AG04450 (cell line): ENCODE results near the gene GCNT4. TPM values are rescaled to one million over a fixed set of nuclear protein-coding genes. Genes with fewer than 3 reads are reported as not detected.

ENCODE experiments used
- CTCF ChIA-PET: fragments of 300-600, 350-600 bp; formaldehyde crosslinking; extraction: SDS; loops from one replicate; lab custom pipeline; 2022; ENCODE audit warnings: antibody characterized with exemption, inconsistent platforms; lab: Charles Lee
- POLR2A ChIA-PET: fragments of 350-600 bp; formaldehyde crosslinking; extraction: SDS; loops from one replicate; lab custom pipeline; 2021; ENCODE audit warnings: antibody characterized with exemption, inconsistent platforms; lab: Yijun Ruan, JAX
- DNase-seq: peaks from one replicate; pipeline ENCODE4 v3.0.0-alpha.2; 2011; ENCODE audit warnings: low read depth, low spot score
- H3K27ac ChIP-seq: one replicate; pipeline ENCODE4 v1.5.1; 2012; ENCODE audit warnings: low read depth, low read length, control low read depth
- H3K27me3 ChIP-seq: one replicate; pipeline ENCODE4 v1.6.0; 2012; ENCODE audit warnings: low read length; ENCODE audit not compliant: control insufficient read depth, insufficient read depth
- H3K4me3 ChIP-seq: 2 replicates; pipeline ENCODE4 v1.5.1; 2011; ENCODE audit warnings: mild to moderate bottlenecking, low read depth, low read length, control low read depth
- H3K9me3 ChIP-seq: 2 replicates; pipeline ENCODE4 v1.5.1; 2012; ENCODE audit warnings: low read length; ENCODE audit not compliant: control insufficient read depth, insufficient read depth
- polyA plus RNA-seq: library from polyadenylated mRNA; depleted of rRNA; stranded (reverse); fragments of >200 nt; gene quantifications from 2 replicates; pipeline ENCODE4 v1.2.3, GENCODE V29; 2011
- TF ChIP-seq, protein P1 (sequence below): IDR thresholded peaks from 2 replicates; pipeline ENCODE4 v1.5.1; 2011; ENCODE audit warnings: low read depth, low read length, control low read depth, inconsistent platforms

Gene GCNT4
- polyA plus RNA-seq, 1 experiment: 0.77 TPM

DNA sequence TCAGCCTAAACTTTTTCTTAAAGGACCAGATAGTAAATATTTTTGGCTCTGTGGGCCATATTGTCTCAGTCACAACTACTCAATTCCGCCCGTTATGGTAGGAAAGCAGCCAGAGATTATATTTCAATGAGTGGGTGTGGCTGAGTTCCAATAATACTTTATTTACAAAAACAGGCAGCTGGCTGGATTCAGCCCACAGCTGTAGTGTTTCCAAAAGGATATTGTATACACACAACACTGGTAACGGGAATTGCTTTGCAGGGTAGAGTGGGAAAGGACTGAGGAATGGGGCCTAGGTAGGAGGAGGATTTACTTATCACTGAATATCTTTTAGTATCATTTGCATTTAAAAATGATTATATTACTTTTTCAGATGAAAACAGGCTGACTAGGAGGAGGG lies 21.0 kb downstream of the GCNT4 start:
- ChIA-PET POLR2A (no interaction called here), CTCF (no interaction called here)
- peaks cover 3% of the 10 kb centered on the region for H3K27me3 ChIP-seq
- no peak for DNase-seq
- no peak overlapping the region for H3K27ac ChIP-seq
- H3K4me3 ChIP-seq: no peak overlapping the region
- TF ChIP-seq, protein P1, sequence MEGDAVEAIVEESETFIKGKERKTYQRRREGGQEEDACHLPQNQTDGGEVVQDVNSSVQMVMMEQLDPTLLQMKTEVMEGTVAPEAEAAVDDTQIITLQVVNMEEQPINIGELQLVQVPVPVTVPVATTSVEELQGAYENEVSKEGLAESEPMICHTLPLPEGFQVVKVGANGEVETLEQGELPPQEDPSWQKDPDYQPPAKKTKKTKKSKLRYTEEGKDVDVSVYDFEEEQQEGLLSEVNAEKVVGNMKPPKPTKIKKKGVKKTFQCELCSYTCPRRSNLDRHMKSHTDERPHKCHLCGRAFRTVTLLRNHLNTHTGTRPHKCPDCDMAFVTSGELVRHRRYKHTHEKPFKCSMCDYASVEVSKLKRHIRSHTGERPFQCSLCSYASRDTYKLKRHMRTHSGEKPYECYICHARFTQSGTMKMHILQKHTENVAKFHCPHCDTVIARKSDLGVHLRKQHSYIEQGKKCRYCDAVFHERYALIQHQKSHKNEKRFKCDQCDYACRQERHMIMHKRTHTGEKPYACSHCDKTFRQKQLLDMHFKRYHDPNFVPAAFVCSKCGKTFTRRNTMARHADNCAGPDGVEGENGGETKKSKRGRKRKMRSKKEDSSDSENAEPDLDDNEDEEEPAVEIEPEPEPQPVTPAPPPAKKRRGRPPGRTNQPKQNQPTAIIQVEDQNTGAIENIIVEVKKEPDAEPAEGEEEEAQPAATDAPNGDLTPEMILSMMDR: no peak
- H3K9me3 ChIP-seq: no peaks in the 10 kb centered on the region

DNA sequence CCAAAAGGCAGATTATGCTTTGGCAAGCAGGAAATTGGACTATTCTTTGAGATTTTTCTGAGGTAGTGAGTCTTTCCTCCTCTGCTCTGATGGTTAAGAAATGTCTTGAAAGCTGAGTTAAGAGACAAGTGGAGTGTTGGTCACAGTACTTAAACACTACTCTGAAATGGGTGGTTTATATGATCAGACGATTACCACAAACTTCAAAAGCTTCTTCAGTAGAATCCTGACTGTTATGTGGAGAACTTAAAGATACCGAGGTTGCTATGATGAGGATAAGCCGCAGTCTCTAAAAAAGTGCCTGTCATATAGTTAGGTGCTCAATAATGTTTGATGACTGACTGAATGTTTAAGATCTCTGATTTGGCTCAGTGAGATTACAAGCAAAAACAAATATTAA lies 24.3 kb downstream of the GCNT4 start:
- ChIA-PET POLR2A (no interaction called here), CTCF (no interaction called here)
- Histone ChIP-seq H3K4me3 (no peak overlapping the region), H3K27me3 (peaks cover 3% of the 10 kb centered on the region), H3K27ac (no peak overlapping the region), H3K9me3 (no peaks in the 10 kb centered on the region)
- DNase-seq: no peak
- TF ChIP-seq, protein P1: no peak

DNA sequence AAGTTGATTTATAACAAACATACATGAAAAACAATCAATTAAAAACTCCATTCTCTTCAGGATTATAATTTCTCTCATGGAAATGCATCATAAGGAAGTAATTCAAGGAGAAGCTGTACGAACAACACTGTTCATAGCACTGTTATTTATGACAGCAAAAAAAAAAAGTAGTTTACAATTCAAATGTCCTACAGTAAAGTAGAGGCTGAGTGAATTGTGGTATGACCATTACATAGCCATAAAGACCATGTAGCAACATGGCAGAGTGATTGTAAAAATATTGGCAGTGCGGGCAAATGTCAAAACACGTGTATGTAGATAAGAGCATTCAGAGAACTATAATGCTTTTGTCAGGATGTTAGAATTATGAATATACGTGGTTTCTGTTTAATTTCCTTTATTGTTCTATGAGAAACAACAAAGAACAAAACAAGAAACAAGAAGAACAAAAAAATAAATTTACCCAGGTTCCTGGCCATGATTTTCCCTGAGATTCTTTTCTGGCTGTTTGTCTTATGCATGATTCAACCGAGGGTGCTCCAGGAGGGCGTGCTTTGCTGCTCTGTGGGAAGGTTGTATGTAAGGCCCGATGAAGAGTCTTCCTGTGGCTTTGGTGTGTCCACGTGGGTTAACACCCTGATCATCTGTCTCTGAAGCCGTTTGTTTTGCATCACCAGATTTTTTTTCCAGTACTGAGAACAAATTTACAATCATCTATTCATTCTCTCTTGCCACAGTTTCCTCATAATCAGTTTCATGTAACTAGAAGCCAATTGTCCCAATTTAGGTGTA lies 28.8 kb downstream of the GCNT4 start:
- ChIA-PET POLR2A (no interaction called here), CTCF (interaction anchor here (1.8 kb wide), 1 partner anchor 8 kb away, joined by 4 read pairs; no protein-coding TSS in a partner anchor)
- H3K9me3 ChIP-seq: no peaks in the 10 kb centered on the region; the same call in 1 of the 2 replicates
- no peak for DNase-seq
- H3K27me3 ChIP-seq: no peaks in the 10 kb centered on the region
- no peak overlapping the region for H3K4me3 ChIP-seq
- H3K27ac ChIP-seq: no peak overlapping the region
- TF ChIP-seq, protein P1: no peak

DNA sequence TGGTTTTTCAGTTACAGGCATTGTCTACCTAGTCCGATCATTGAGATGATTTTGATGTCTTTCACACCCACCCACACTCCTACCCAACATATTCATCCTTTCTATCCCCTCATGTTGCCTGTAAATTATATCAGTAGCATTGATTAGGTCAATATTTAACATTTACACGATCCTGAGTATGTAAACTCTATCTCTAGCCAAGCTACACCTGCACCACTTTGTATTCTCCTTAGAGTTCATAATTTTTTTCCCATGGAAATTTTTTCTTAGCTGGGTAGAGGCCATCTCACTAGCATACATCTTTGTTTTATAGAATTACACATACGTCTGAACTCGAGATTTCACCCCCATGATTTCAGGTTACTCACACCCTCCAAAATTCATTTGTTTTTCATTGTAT lies 30.6 kb downstream of the GCNT4 start:
- no peak overlapping the region for H3K4me3 ChIP-seq
- TF ChIP-seq, protein P1: no peak
- no peak overlapping the region for H3K27ac ChIP-seq
- H3K27me3 ChIP-seq: peaks cover 3% of the 10 kb centered on the region
- no peak for DNase-seq
- ChIA-PET CTCF (no interaction called here), POLR2A (no interaction called here)
- no peaks in the 10 kb centered on the region; the same call in 1 of the 2 replicates for H3K9me3 ChIP-seq

DNA sequence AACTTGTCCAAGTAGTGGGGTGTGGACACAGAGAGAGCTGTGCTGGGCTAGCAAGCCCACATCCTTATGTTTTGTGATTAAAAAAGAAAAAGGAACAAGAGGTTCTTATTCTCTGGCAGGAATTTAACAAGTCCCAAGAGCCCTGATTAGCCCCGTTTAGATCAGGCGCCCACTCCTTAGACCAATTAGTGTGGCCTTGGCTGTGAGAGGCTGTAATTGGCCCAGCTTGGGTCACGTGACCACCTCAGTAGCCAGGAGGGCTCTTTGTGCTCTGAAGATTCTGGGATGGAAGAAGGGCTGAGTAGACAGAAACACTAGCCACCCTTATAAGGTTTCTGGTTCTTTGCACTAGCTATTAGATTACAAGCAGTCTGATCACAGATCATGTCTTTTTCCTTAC lies 31.1 kb downstream of the GCNT4 start:
- TF ChIP-seq, protein P1: no peak
- Histone ChIP-seq H3K4me3 (no peak overlapping the region), H3K27ac (no peak overlapping the region), H3K27me3 (peaks cover 3% of the 10 kb centered on the region), H3K9me3 (no peaks in the 10 kb centered on the region; the same call in 1 of the 2 replicates)
- ChIA-PET POLR2A (no interaction called here), CTCF (no interaction called here)
- DNase-seq: no peak
